Effector CD8-positive, alpha-beta T cell (primary cell): ENCODE results near the gene AFP.

Source experiments
- DNase-seq: peaks from one replicate; lab custom pipeline; 2025; lab: John Stamatoyannopoulos, UW

The AFP gene

DNA sequence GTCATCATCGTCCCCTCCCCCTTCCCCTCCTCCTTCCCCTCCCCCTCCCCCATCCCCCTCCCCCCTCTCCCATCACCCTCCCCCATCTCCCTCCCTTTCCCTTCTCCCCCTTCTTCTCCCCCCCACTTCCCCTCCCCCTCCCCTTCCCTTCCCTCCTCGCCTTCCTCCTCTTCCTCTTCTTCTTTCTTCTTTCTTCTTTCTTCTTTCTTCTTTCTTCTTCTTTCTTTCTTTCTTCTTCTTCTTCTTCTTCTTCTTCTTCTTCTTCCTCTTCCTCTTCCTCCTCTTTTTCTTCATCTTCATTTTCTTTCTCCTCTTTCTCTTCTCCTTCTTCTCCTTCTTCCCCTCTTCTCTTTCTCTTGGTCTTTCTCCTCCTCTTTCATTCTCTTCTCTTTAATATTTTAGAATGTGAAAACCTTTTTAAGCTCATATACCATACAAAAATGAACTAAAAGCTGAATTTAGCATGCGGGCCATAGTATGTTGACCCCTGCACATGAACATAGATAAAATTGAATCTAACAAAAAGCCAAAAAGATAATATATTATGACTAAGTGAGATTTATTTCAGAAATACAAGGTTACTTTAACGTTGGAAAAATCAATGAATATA is 25.0 kb downstream of the AFP start:
- no peak for DNase-seq

DNA sequence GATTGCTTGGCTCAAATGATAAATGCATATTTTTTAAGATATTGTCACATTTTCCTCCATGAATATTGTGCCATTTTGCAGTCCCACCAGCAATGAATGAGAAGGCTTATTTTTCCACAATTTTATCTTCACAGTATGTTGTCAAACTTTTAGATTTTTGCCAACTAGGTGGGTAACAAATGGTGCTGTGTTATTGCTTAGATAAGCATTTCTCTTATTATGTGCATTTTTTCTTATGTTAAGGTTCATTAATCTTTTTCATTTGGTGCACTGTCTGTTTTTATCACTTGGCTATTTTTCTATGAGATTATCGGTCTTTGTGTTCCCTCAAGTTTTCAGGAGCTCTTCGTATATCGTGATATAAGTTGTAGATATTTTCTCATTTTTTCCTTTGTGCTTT is 32.1 kb downstream of the AFP start:
- no peak for DNase-seq

DNA sequence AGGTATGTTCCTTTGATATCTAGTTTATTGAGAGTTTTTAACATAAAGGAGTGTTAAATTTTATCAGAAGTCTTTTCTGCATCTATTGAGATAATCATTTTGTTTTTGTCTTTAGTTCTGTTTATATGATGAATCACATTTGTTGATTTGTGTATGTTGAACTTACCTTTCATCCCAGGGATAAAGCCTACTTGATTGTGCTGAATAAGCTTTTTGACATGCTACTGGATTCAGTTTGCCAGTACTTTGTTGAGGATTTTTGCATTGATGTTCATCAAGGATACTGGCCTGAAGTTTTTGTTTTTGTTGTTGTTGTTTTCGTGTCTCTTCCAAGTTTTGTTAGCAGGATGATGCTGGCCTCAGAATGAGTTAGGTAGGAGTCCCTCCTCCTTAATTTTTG is 34.7 kb downstream of the AFP start:
- no peak for DNase-seq

DNA sequence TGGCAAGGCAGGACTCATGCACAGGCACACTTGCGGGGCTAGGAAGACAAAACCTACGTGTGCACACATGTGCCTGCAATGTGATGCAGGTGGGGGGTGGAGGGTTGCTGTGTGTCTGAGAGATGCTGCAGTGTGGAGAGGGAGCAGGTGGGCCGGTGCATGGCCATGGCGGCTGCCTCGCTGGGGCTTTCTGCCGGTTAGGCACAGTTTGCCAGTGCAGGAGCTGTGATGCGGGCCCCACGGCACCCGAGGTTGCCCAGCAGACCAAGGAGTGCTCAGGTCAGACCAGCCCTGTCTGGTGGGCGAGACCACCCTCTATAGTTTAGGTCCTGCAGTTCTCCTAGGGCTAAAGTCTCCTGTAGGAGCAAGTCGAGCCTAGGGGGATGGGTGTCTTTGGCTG is 41.2 kb downstream of the AFP start:
- no peak for DNase-seq

DNA sequence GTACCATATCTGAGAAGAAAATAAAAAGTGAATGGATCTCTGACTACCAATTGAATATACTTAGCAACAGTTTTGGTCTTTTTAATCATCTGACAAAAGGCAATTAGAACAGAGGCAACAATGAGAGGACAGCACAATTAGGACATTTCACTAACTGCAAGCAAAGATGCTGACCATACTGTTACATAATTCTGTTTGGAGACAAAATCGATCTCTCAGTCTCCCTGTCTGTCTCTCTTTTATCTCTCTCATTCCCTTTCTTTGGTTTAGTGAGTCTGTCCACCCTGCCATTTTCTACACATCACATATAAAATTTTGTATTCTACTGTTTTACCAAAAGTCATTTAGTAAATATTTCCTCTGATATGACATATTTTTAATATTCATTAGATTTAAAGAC is 43.3 kb downstream of the AFP start:
- no peak for DNase-seq

DNA sequence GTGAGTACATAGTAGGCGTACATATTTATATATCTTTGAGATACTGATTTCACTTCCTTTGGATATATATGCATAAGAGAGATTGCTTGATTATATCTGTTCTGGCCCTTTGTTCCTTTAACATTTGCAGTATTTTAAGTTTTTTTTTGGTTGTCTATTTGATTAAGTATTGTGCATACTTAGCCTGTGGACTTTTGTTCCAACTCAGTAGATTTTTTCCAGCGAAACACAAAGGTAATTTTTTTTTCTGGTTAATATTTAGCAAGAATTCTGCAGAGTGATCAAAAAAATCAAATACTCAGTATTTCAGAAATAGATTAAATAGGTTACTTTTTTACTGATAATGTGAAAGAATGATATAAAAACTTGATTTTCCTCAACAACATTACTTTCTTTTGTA is 45.3 kb downstream of the AFP start, which contains the start of gene AFM:
TSS of gene AFM (plus strand) at position 388 of the 400 bp plus-strand sequence. CDS start 31 bp downstream, outside the sequence.
- DNase-seq, result no peak

DNA sequence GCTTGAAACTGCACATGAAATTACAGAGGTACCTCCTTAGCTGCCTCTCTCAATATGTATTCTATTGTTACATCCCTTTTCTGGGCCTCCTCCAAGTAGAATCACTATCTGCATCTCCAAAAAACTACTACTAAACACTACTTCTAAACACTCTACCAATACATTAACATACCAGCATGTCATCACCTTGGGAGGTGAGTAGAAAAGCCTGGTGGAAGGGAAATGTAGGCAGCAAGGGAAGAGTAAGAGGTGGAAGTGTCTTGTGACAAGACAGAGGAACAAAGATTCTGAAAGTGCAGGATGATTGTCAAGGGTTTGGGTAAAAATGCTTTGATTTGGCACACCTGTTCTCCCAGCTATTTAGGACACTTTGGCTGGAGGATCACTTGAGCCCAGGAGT is 49.1 kb downstream of the AFP start:
- no peak for DNase-seq

DNA sequence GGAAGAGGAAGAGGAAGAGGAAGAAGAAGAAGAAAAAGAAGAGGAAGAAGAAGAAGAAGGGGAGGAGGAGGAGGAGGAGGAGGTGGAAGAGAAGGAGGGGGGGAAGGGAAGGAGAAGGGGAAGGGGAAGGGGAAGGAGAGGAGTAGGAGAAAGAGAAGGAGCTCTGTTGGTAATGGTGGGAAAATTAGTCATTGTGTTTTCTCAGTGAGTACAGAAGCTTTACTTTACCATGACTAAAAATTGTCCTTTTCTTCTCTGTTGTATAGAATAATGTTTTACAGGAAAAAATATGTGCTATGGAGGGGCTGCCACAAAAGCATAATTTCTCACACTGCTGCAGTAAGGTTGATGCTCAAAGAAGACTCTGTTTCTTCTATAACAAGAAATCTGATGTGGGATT is 49.6 kb downstream of the AFP start:
- DNase-seq, result no peak

DNA sequence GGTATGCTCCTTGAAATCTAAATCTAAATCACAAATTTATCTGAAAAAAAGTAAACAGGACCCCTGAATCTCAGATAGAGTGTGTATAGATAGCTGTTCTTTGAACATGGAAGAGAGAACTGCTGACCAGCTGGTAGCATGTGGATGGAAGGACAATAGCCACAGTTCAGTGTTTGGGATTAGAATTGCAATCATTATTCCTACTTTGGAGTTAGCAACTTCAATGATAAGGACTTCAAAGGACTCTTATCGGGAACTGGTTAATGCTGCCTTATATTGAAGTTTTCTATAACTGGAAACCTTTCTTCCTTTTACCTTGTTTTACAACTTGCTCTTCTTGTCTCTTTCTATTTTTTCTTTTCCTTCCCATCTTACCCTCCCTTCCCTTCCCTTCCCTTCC is 50.5 kb downstream of the AFP start:
- DNase-seq, result no peak

DNA sequence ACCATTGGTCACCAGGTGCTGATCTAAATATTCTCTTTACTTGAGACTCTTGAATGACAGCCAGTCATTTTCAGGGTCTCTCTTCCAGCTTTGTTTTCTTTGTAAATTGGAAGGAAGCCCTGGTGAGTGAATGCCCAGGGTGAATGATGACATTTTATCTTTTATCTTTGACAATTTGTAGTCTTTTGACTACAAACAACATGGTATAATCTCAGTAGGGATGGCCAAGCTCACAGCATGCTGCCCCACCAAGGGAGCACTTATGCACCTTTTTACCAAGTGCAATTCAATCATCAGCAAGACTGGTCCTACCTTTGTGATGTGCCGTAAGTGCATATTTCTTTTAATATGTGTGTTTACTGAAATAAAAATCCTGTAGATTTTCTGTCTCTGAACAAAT is 51.2 kb downstream of the AFP start:
- DNase-seq, result no peak

DNA sequence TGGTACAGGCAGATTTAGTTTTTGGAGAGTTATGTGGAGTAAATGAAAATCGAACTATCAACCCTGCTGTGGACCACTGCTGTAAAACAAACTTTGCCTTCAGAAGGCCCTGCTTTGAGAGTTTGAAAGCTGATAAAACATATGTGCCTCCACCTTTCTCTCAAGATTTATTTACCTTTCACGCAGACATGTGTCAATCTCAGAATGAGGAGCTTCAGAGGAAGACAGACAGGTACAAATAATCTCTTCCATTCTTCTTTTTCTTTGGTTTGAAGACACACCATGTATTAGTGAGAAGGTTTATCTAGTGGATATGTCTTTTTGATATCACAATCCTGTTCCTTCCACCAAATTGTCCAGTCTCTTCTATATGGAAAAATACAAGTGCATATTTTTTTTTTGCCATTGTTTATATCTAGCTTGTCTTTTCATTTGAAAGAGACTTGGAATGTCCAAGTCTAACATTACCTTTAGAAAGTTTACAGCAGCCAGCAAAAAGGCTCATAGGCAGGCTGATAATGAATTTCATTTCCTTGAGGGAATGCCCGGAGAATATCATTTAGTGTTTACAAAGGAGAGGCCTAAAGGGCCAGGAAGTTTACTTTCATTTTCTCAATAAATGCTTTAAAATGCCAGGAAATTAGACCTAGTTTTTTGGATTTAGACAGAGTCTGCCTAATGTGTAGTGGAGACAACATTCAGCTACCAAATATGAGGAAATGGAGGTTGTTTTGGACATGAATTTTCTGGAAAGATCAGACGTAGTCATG is 64.2 kb downstream of the AFP start:
- DNase-seq, result no peak

DNA sequence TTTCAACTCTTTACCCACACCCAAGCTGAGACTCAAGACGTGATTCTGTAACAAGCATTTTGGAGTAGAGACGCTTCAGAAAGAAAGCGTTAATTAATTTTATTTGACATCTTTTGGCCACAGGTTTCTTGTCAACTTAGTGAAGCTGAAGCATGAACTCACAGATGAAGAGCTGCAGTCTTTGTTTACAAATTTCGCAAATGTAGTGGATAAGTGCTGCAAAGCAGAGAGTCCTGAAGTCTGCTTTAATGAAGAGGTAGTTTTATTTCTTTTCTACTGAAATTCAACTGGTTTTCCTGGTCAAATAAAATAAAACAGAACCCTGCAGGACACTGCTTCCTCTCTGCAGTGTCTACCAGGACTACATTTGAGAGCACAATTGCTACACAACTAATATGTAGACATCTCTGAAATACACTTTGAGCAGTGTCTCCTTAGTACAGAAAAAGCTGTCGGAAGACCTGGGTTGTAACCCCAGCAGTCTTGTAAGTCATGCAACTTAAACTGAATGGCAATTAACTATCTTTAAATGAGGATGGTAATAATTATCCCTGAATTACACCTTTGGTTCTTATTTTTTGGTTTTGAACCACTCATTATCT is 65.7 kb downstream of the AFP start:
- DNase-seq, result no peak

DNA sequence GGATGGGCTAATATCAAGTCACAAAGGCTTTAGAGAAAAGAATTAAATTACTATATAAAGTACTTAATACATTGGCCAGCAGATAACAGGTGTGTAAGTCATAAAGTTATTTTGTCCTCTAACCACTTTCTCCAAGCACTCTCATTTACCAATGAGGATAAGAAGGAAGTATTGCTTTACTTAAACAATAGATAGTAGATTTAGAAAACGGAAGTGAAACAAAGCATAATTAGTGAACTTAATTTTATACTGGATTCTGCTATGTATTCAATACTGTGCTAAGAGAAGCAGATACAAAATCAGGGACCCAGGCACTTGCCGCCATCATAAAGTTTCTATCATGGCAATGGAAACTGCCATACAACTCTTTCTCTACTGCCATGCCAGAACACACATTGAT is 69.5 kb downstream of the AFP start:
- no peak for DNase-seq
